Brain microvascular endothelial cell (primary cell): ENCODE results near the gene TMEM232.
"Not testable (repeated sequence)": the region's sequence is repeated elsewhere in the genome, so short reads cannot be mapped to it uniquely, and the experiment has no call there.

Experiments
- DNase-seq: peaks from one replicate; pipeline ENCODE4 v3.0.0-alpha.2; 2020
- H3K27ac ChIP-seq: fragments of 250-450 bp; sonication (Bioruptor Pico); 2 replicates; pipeline ENCODE4 v1.5.1; 2020; ENCODE audit warnings: mild to moderate bottlenecking, moderate library complexity
- H3K27me3 ChIP-seq: fragments of 250-450 bp; sonication (Bioruptor Pico); replicated peaks from 2 replicates; pipeline ENCODE4 v1.5.1; 2020; ENCODE audit warnings: mild to moderate bottlenecking
- H3K36me3 ChIP-seq: fragments of 250-450 bp; sonication (Bioruptor Pico); replicated peaks from 2 replicates; pipeline ENCODE4 v1.5.1; 2020; ENCODE audit warnings: mild to moderate bottlenecking
- H3K4me3 ChIP-seq: 2 replicates; pipeline ENCODE4 v1.5.1; 2011; ENCODE audit warnings: low read depth, mild to moderate bottlenecking, control low read depth, low read length, moderate library complexity
- CTCF ChIP-seq: IDR thresholded peaks from 2 replicates; pipeline ENCODE4 v1.5.1; 2011; ENCODE audit warnings: low read depth, mild to moderate bottlenecking, moderate library complexity, low read length, control low read depth, inconsistent platforms; ENCODE audit errors: missing control alignments
- in situ Hi-C: cut with HindIII; loops from 2 replicates; pipeline ENCODE4 v1.10.0; 2017; ENCODE audit warnings: low sequenced_read_pairs, low pct_ligation_motif_present

TMEM232 gene

GRCh38 chr5:110545716-110546115, 180.8 kb downstream of the TMEM232 start:
- TF ChIP-seq CTCF = no peak
- no peak for DNase-seq
- Histone ChIP-seq H3K27ac (no peak overlapping the region), H3K36me3 (no peaks in the 10 kb centered on the region), H3K27me3 (no peaks in the 10 kb centered on the region), H3K4me3 (no peak overlapping the region)
- in situ Hi-C loops = no loop called here

GRCh38 chr5:110544603-110545002, 181.9 kb downstream of the TMEM232 start:
- Histone ChIP-seq H3K36me3 (no peaks in the 10 kb centered on the region), H3K27me3 (no peaks in the 10 kb centered on the region), H3K4me3 (no peak overlapping the region), H3K27ac (no peak overlapping the region)
- TF ChIP-seq CTCF = no peak
- in situ Hi-C loops = no loop called here
- DNase-seq = no peak

GRCh38 chr5:110542949-110543348, 183.5 kb downstream of the TMEM232 start:
- TF ChIP-seq CTCF = no peak
- Histone ChIP-seq H3K36me3 (no peaks in the 10 kb centered on the region), H3K27ac (no peak overlapping the region), H3K4me3 (no peak overlapping the region), H3K27me3 (no peaks in the 10 kb centered on the region)
- no peak for DNase-seq
- in situ Hi-C loops = no loop called here

- no peak for TF ChIP-seq CTCF
- DNase-seq = no peak
- in situ Hi-C loops = no loop called here
- Histone ChIP-seq H3K36me3 (no peaks in the 10 kb centered on the region), H3K27me3 (no peaks in the 10 kb centered on the region), H3K4me3 (no peak overlapping the region), H3K27ac (no peak overlapping the region)
Measured at GRCh38 chr5:110536120-110537115, 190.1 kb downstream of the TMEM232 start.

GRCh38 chr5:110535146-110535545, 191.3 kb downstream of the TMEM232 start:
- H3K27ac ChIP-seq, H3K27me3 ChIP-seq, DNase-seq, H3K36me3 ChIP-seq, in situ Hi-C loops, H3K4me3 ChIP-seq: not testable (repeated sequence)

- Histone ChIP-seq H3K27ac (no peak overlapping the region), H3K4me3 (no peak overlapping the region), H3K27me3 (no peaks in the 10 kb centered on the region), H3K36me3 (no peaks in the 10 kb centered on the region)
- no peak for TF ChIP-seq CTCF
- DNase-seq = no peak
- in situ Hi-C loops = no loop called here
Measured at GRCh38 chr5:110525762-110526161, 200.7 kb downstream of the TMEM232 start.
